Stimulated activated CD4-positive, alpha-beta T cell treated with anti-CD3 and anti-CD28 coated beads, Interleukin-4, amount 100 ng/mL, for 4 hours (primary cell): Measurements from ENCODE around the gene CTNNB1.
"Not testable (repeated sequence)": the region's sequence is repeated elsewhere in the genome, so short reads cannot be mapped to it uniquely, and the experiment has no call there.

Source experiments
- DNase-seq, 2 experiments: peaks; one replicate each; pipeline ENCODE4 v3.0.0-alpha.2; 2020

Gene CTNNB1

DNA sequence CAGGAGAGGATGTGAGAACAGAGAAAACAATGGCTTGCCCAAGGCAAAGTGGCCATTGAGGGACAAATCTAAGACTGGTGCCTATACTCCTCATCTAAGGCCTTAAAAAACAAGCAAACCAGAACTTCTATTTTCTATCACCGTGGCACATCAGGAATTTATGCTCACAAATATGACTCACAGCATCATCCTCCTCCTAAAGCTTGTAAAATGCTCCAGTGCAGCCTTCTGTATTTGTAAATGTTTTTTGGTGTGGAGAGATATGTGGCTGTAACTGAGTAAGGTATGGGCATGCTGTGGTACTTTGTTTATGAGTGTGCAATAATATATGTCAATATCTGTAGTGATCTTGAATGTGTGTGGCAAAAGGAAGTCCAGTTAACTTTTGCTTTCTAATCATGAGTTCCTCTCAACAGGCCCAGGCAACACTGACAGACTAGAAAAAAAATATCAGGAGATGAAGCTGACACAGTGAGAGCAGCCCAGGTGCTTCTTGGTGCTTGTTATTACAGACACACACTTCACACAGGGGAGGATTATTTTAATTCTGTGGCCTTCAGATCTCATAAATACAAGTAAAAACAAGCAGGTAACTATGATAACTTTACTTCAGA, 60.3 kb downstream of the CTNNB1 start:
- no peak for DNase-seq

DNA sequence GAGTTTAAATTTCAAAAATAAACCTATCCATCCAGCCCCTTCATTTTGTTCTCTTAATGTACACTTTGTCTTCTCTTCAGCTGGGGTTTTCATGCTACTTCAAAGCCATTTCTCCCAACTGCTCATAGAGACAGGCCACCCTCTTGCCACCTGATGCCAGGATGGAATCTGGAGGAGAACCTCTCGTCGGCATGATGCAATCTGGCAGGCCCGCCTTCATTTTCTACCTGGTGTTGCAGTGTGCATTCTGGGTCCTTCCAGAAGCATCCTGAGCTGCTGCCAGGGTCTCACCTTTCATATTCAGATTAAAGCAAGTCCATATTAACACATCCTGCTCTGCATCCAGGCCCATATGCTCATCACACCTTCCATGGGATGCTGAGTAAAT, 60.8 kb downstream of the CTNNB1 start:
- no peak for DNase-seq

DNA sequence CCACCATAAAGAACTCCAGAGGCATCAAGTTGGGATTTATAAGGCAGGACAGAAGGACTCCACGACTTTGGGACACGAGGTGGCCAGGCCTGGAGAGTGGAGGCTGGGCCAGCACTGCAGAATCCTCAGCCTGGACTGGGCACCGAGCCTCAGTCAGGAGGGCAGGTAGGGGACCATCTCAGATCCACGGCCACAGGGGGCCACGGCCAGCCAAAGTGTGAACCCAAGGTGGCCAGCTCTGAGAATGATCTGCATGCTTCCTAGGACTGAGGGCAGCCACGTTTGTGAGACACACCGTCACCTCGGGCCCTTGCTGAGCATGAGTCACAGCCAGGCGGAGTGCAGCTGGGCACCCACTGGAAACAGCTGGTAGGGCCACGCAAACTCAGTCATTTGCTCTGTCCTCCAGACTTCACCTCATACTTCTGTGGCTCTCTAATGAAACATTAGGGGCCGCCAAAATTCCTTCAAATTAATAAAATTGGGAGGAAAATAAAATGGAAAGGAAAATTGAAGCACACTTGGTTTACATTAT, 65.8 kb downstream of the CTNNB1 start:
- no peak for DNase-seq

DNA sequence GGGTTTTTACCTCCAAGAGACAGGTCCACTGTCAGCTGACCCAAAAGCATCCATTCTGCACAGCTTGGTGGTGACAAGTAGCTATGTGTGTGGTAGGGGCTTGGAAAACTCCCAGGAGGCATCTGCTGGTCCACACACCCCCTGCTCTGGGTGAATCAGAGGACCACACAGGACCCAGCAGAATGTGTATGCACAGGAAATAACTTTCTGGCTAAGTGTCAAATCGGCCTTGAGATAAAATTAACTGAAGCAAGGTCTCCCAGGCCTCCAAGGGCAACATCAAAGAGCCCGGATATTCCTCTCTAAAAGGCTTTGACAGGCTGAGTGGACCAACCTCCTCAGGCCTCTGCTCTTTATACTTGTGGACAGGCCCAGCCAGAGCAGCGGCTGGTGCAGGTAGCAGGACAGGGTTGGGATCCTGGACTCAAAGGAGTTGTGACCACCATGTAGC, 66.5 kb downstream of the CTNNB1 start:
- DNase-seq, result no peak

DNA sequence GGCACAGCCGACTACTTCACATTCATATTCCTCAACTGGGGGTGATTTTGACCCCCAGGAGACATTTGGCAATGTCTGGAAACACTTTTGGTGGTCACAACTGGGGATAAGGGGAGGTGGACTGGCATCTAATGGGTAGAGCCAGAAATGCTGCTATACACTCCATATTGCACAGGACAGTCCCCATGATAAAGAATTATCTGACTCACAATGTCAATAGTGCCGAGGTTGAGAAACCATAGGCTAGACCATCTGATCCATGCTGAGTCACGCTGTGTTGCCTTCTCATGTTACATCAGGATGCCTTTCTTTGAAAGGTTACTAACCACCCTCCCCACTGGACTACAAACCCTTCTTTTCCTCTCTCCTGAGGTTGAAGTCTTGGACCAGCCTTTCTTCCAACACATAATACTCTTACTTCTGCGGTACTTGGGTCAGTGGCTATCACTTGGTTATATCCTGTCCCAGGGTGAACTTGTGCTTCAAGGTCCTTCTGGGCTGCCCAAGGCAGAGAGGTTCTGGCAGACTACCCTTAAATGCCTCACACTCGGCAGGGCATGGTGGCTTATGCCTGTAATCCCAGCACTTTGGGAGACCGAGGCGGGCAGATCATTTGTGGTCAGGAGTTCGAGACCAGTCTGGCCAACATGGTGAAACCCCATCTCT, 68.8 kb downstream of the CTNNB1 start:
- no peak for DNase-seq

DNA sequence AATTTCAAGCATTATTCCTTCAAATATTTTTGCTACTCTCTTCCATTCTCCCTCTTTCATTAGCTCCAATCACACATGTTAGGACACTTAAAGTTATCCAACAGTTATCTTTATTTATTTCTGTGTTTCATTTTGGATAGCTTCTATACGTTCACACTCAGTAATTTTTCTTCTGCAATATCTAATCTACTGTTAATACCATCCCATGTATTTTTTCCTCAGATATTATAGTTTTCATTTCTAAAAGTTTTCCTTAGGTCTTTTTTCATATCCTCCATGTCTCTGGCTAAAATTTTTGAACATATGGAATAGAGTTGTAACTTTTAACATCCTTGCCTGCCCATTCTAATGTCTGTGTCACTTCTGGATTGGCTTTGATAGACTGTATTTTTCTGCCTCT, 73.4 kb downstream of the CTNNB1 start:
- no peak for DNase-seq

DNA sequence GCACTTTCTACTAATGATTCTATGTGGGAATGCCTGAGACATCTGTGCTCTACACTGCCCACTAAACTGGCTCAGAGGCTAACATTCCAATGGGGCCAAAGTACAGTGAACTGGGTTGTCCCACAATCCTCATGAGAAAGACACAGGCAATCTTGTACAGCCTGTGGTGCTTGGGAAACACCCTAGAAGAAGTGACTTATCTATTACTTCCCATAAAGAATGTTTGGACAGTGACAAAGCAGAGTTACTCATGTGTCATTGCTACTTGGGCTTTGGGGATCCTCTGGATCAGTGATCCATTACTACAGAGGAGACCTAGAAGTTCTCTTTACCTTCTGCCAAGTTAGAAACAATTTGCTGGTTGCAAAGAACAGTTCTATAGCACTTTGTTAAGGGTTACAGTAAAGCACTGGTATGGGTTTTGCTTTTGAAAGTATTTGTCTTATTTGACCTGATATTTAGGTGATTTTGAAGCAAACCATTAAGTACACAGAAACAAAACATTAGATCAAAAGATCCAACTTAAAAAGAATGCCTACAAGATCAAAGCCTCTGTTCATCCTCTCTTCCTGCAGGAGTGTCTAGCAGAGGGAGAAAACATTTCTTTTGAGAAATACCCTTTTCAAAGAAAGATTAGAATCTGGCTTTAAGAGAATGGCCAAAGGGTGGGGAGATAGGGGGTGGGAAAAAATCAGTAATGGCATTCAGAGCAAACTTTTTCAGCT, 75.8 kb downstream of the CTNNB1 start:
- no peak for DNase-seq

DNA sequence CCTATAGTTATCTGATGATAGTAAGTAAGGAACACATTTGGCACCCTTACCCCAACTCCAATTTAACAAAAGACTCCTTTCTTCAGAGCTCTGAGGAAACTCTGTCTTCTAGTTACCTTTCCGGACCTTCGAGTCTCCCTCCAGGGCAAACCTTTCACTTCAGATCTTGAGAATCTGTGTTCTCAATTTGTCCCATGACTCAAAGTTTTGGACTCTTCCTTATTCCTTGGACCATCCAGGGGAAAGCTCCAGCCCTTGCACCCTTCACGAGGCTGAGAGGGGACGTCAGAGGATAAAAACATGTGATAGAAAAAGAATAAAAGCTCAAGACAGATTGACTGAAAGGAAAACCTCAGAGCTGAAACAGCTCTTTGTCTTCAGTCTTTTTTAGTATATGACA, 76.9 kb downstream of the CTNNB1 start:
- DNase-seq, result no peak

DNA sequence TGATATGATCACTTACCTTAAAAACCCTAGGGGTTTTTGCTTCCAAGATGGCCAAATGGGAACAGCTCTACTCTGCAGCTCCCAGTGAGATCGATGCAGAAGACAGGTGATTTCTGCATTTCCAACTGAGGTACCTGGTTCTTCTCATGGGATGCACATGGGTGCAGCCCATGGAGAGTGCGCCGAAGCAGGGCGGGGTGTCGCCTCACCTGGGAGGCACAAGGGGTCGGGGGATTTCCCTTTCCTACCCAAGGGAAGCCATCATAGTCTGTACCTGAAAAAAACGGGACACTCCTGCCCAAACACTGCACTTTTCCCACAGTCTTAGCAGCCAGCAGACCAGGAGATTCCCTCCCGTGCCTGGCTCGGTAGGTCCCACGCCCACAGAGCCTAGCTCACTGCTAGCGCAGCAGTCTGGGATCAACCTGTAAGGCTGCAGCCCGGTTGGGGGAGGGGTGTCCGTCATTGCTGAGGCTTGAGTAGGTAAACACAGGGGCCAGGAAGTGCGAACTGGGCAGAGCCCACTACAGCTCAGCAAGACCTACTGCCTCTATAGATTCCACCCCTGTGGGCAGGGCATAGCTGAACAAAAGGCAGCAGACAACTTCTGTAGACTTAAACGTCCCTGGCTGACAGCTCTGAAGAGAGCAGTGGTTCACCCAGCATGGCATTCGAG, 78.6 kb downstream of the CTNNB1 start:
- DNase-seq, result no peak

DNA sequence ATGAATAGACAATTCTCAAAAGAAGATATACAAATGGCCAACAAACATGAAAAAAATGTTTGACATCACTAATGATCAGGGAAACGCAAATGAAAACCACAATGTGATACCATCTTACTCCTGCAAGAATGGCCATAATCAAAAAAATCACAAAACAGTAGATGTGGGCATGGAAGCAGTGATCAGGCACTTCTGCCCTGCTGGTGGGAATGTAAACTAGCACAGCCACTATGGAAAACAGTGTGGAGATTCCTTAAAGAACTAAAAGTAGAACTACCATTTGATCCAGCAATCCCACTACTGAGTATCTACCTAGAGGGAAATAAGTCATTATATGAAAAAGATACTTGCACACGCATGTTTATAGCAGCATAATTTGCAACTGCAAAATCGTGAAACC, 85.6 kb downstream of the CTNNB1 start:
- not testable (repeated sequence) for DNase-seq

DNA sequence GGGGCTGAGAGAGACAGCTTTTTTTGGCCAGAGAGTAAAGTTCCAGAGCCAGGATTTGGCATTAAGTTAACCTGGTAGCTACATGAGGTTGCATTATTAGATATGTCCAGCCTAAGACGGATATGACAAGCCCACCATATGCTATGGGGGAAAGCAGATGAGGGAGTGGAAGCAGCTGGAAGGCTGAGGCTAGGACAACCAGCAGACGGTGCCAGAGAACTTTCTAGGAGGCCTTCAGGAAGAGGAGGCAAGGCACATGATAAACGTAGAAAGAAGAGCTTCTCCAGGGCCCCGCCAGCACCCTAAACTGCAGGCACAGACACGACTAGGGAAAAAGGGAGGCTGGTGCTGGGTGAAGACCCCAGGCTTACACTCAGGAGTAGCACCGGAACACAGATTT, 87.0 kb downstream of the CTNNB1 start:
- no peak for DNase-seq

DNA sequence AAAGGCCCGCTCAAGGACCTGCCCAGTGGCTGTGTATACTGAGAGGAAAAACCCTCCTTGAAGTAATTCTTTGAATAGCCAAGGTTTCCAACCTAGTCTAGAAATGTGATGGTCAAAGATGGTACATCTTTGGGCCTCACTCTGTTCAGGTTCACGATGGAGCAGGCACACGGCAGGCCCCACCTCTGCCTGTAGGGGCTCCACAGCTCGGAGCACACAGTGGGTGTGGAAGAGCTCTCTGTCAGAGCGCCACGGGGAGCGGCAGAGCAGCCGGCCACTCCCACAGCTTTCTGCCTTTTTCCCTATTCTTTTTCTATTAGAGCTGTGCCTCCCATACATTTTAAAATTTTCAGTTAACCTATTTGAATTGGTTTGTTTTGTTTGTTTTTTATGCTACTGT, 89.5 kb downstream of the CTNNB1 start:
- no peak for DNase-seq
